ENCODE results near the gene SAMD1. TPM values are rescaled to one million over a fixed set of nuclear protein-coding genes. Genes with fewer than 3 reads are reported as not detected.

SAMD1 gene
- total and polyA plus RNA-seq, 2 of the 8 experiments (the other 6 are each of a cell fraction or from before 2014, with no cell fraction given): 40.0 to 100 TPM

DNA sequence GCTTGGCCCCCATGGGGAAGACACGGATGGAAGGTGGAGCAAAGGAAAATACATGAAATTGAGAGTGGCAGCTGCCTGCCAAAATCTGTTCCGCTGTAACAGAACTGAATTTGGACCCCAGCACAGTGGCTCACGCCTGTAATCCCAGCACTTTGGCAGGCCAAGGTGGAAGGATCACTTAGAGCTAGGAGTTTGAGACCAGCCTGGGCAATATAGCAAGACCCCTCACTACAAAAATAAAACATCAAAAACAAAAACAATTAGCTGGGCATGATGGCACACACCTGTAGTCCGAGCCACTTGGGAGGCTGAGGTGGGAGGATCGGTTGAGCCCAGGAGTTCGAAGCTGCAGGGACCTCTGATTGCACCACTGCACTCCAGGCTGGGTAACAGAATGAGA lies 38.1 kb downstream of the SAMD1 start (continued):
- TF ChIP-seq, protein P1, sequence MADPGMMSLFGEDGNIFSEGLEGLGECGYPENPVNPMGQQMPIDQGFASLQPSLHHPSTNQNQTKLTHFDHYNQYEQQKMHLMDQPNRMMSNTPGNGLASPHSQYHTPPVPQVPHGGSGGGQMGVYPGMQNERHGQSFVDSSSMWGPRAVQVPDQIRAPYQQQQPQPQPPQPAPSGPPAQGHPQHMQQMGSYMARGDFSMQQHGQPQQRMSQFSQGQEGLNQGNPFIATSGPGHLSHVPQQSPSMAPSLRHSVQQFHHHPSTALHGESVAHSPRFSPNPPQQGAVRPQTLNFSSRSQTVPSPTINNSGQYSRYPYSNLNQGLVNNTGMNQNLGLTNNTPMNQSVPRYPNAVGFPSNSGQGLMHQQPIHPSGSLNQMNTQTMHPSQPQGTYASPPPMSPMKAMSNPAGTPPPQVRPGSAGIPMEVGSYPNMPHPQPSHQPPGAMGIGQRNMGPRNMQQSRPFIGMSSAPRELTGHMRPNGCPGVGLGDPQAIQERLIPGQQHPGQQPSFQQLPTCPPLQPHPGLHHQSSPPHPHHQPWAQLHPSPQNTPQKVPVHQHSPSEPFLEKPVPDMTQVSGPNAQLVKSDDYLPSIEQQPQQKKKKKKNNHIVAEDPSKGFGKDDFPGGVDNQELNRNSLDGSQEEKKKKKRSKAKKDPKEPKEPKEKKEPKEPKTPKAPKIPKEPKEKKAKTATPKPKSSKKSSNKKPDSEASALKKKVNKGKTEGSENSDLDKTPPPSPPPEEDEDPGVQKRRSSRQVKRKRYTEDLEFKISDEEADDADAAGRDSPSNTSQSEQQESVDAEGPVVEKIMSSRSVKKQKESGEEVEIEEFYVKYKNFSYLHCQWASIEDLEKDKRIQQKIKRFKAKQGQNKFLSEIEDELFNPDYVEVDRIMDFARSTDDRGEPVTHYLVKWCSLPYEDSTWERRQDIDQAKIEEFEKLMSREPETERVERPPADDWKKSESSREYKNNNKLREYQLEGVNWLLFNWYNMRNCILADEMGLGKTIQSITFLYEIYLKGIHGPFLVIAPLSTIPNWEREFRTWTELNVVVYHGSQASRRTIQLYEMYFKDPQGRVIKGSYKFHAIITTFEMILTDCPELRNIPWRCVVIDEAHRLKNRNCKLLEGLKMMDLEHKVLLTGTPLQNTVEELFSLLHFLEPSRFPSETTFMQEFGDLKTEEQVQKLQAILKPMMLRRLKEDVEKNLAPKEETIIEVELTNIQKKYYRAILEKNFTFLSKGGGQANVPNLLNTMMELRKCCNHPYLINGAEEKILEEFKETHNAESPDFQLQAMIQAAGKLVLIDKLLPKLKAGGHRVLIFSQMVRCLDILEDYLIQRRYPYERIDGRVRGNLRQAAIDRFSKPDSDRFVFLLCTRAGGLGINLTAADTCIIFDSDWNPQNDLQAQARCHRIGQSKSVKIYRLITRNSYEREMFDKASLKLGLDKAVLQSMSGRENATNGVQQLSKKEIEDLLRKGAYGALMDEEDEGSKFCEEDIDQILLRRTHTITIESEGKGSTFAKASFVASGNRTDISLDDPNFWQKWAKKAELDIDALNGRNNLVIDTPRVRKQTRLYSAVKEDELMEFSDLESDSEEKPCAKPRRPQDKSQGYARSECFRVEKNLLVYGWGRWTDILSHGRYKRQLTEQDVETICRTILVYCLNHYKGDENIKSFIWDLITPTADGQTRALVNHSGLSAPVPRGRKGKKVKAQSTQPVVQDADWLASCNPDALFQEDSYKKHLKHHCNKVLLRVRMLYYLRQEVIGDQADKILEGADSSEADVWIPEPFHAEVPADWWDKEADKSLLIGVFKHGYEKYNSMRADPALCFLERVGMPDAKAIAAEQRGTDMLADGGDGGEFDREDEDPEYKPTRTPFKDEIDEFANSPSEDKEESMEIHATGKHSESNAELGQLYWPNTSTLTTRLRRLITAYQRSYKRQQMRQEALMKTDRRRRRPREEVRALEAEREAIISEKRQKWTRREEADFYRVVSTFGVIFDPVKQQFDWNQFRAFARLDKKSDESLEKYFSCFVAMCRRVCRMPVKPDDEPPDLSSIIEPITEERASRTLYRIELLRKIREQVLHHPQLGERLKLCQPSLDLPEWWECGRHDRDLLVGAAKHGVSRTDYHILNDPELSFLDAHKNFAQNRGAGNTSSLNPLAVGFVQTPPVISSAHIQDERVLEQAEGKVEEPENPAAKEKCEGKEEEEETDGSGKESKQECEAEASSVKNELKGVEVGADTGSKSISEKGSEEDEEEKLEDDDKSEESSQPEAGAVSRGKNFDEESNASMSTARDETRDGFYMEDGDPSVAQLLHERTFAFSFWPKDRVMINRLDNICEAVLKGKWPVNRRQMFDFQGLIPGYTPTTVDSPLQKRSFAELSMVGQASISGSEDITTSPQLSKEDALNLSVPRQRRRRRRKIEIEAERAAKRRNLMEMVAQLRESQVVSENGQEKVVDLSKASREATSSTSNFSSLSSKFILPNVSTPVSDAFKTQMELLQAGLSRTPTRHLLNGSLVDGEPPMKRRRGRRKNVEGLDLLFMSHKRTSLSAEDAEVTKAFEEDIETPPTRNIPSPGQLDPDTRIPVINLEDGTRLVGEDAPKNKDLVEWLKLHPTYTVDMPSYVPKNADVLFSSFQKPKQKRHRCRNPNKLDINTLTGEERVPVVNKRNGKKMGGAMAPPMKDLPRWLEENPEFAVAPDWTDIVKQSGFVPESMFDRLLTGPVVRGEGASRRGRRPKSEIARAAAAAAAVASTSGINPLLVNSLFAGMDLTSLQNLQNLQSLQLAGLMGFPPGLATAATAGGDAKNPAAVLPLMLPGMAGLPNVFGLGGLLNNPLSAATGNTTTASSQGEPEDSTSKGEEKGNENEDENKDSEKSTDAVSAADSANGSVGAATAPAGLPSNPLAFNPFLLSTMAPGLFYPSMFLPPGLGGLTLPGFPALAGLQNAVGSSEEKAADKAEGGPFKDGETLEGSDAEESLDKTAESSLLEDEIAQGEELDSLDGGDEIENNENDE (IDR thresholded peaks at IDR 0.05; ENCODE audit: insufficient replicate concordance, low read length): no peak
- TF ChIP-seq JUND (IDR thresholded peaks at IDR 0.05; ENCODE audit: low read length): no peak
- TF ChIP-seq NANOG (IDR thresholded peaks at IDR 0.05; ENCODE audit: insufficient read depth, low read depth, low read length, poor library complexity, severe bottlenecking): no peak
- TF ChIP-seq SIN3A (conservative IDR thresholded peaks at IDR 0.05 in 1 of 2, IDR thresholded peaks at IDR 0.05 in 1 of 2; ENCODE audit: low read depth in 1 of 2, low read length in 2 of 2): no peak
